GM18909 (cell line): Measurements from ENCODE around the gene SGMS1.
A peak's percentile ranks its signal among the peaks of the same experiment; 100 is the strongest.
"Not testable (repeated sequence)": the region's sequence is repeated elsewhere in the genome, so short reads cannot be mapped to it uniquely, and the experiment has no call there.

Source experiments
- ATAC-seq: cut with Tn5 transposase; IDR thresholded peaks from one replicate; pipeline ENCODE4 v1.9.1; 2021; ENCODE audit warnings: mild to moderate bottlenecking; ENCODE audit not compliant: unreplicated experiment, poor library complexity

SGMS1 gene

DNA sequence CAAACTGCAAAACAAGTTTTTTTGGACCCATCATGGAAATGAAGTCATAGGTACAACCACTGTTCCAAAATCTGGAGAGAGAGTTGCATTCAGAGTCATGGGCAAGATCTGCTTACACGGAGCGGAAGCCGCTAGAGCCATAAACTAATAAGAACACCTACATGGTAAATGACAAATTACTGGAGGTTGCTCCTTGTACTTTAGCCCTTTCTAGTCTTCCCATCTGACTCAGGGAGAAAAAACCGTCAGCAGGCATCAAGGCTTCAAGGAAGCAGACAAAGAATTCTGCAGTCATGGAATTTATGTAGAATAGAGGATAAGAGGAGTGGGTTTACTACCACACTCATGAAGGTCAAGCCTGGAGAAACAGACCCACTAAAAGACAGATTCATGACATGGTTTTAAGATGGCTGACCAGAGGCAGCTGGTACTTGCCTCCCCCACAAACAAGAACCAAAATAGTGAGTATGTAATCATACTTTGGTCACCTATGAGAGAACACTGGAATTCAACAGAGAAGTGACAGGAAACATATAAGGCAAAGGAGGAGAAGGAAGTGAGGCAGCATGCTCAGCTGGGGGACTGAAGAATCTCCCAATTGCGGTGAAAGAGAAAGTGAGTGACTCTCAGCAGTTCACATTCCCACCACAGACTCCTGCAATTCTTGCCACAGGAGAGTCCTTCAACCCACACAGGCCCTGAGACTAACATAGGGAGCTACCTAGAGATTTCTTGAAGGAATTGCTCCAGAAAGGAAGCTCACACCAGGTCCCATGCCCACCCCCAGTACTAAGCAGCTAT lies 330.0 kb downstream of the SGMS1 start:
- ATAC-seq, result no peak

DNA sequence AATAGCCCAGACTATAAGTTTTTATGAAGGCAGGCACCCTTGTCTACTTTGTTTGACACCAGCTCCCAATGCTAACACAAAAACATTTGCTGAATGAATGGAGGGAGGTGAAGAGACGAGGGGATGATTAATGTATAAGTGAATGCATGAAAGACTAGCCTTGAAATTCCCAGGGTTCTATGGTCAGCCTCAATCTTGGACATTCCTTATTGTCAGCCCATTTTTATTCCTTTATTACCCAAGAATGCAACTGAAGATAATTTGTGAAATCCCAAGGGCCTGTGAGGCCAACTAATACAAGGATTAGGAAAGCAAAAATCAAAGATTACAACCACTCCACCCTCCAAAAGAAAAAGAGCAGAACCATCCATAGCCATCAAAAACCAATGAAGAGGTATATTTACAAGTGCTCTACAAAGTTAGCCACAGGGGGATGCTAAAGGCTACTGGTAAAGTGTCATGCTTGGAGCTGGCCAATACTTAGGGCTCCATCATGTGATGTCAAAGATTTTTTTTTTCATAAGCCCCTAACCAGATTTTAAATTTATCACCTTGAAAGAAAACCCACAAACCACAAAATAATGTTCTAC lies 332.4 kb downstream of the SGMS1 start:
- ATAC-seq, result no peak

DNA sequence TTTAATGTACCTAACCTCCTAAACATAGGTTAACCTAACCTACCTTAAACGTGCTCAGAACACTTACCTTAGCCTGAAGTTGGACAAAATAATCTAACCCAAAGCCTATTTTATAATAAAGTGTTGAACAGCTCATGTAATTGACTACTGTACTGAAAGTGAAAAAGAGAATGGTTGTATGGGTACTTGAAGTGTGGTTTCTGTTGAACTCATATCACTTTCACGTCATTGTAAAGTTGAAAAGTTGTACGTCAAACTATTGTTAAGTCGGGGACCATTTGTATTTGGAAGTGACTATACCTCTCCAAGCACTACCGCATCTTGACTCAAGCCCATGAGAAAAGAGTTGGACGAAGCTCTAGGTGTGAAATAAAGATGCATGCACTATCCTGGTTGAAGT lies 334.6 kb downstream of the SGMS1 start:
- no peak for ATAC-seq

DNA sequence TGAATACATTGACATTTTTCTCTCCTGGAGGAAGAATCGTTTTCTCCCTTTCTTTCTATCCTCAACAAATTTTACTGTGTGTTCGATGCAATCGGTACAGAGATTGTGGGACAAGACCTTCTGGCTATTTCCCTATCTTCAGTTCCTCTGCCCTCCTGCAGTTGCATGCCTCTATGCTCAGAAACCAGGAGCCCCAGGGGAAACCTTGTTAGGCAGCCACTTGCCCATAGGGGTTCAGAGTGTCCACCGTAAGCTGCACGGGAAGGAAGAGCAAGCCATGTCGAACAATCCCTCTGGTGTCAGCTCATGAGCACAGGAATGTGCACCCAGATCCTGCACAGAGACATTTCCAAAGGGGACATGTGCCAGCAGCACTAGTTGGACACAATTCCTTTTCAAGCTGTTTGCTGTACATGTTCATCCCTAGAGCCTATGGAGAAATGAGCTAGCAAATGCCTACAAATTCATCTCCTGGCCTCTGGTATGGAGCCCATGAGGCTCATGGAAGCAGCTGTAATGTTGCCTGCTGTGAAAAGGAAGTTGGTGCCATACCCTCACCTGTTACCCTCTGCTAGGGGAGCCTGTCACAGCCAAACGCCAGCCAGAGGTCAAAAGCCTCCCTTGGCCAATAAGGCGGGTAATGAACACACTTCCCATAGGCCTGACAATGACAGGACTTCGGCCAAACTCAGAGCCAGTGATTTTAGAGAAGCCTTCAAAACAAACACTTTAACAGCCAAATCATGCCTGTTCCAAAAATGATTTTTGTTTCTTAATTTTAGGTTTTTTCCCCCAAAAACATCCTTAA lies 336.6 kb downstream of the SGMS1 start:
- ATAC-seq, result no peak

DNA sequence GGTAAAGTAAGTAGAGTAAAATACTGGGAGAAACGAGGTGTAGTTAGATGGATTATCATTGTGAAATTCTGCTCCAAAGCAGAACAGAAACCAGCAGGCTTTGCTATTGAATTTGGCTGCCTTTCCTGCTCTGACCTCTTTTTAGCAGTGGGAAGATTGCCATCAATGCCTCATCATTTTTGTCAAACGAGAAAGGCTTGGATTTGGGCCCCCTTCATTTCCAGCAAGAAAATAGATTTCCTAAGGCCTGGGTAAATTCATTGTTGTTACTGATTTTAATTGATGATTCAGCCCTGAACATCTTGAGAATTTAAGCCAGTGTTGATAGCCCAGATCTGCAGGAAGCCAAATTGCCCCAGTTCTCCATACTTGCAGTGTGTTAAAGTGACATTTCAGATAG lies 337.2 kb downstream of the SGMS1 start:
- ATAC-seq, result no peak

DNA sequence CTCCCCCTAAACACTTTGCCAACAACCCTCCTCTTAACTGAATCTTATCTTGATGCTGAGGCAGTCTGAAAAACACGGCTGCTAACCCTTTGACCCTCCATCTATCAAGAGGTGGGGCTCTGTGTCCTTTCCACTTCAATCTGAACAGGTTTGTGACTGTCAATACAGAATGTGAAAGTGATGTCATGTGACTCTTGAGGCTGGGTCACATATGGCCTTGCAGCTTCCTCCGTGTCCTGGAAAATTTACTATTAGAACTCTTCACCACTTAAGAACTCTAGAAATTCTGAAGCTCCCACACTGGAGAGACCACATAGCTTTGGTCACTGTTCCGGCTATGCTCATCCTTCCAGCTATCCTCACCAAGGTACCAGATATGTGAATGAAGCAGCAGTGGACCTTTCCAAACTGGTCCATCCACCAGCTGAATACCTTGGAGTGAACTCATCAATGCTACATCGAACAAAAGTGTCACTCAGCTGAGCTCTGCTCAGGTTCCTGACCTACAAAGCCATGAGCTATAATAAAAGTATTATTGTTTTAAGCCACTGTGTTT lies 341.7 kb downstream of the SGMS1 start:
- no peak for ATAC-seq

DNA sequence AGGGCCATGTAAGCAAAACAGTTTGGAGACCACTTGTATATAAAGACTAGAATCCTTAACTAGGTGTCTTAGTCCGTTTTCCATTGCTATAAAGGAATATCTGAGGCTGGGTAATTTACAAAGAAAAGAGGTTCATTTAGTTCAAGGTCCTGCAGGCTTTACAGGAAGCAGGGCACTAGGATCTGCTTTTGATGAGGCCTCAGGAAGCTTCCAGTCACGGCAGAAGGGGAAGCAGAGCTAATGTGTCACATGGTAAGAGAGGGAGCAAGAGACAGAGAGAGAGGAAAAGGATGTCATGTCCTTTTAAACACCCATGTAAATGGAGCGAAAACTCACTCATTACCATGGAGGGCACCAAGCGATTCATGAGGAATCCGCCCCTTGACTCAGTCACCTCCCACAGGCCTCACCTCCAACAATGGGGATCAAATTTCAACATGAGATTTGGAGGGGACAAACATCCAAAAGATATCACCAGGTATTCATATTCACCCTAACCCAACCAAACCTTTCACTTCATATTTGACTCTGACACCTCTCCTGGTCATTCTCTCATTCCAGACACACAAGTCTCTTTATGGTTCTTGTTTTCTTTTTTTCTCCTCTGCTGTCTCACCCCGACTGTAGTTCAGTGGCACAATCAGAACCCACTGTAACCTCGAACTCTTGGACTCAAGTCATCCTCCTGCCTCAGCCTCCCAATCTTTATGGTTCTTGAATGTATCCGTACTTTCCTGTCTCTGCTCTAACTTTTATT lies 342.4 kb downstream of the SGMS1 start:
- no peak for ATAC-seq

DNA sequence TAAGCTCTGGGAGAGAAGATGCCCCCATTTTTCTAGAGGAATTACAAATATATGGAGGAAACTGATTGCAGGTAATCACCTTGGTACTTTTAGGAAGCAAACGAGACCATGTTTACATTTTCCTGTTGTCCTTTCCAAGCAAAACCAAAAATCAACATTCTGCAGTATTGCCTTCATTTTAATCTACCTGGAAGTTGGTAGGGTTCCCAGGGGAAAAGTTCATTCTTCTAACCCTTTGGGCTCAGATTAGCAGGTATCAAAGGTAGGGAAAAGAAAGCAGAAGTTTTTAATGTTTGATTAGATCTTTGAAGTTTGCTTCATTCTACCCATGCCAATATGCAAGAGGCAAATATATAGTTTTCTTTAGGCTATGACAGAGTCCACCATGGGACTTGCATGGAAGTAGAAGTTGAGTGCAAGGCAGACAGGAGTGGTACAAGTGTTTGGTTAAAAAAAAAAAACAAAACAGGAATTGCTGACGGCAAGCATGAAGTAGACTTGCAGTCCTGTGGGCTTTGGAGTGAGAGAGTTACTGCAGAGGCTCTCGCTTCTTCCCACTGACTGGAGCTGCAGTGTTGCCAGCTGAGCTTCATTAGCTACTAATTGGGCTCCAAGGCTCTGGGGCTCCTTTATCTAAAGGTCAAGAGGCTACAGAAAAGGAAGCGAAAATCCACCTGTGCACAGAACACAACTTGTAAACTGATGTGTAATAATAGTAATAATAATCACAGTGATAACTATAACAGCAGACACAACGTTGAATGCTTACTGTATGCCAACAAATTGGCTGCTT lies 343.5 kb downstream of the SGMS1 start:
- ATAC-seq, result no peak

DNA sequence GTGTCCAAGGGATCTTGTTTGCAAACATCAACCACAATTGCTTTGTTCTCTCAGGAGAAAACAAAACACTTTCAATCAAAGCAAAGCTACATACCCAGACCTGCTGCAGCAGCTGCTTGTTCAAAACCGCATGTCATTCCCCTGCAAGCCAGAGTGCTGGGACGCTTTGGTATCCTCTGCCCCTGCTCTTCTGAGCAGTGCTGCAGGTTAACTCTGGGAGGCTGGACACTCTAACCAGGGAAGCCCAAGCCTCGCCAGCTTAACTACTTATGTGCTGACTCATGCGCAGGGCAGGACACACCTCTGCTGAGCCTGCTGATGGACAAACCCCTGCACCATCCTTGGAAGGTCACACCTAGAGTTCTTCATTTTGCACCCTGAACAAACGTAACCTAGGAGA lies 344.3 kb downstream of the SGMS1 start:
- ATAC-seq, result no peak

DNA sequence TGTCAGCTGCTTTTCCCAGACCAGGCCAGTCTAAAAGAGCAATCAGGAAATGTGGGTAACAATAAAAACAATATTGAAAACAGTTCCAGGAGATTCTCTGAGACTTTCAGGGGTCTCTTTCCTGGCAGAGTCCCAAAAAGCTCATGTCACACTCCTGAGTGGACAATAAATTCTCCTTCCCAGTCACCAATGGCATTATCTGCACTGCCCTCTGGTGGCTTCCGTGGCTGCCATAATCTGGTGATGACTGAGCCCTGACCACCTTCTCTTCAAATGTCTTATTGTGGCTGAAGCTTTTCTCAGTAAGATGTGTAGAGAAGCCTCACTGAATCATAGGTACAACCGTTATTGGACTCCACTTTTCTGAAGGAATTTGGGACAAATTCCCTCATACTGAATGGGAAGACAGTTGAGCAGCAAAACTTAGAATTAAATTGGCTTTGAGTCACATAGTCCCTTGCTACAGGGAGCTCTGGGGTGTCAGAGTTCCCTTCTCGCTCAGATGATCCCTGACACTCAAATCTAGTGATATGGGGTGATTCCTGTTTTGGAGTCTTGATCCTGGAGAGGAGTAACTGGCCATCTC lies 348.0 kb downstream of the SGMS1 start:
- peak; percentile 69 for ATAC-seq

DNA sequence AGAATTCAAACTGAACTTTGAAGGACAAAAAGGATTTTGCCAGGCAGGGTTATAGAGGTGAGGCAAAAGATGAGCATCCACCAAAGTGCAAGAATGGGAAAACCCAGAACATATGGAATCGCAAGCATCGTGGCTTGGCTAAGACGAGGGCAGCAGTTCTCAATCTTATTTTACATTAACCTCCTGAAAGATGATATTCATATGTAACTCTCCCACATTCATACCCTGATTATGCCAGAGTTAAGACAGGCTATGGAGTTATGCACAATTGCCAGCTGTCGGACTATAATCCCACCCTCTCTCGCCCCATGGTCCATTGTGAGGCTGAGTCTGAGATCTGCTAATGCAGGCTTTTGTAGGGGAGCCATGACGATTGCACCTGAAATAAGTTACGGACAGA lies 351.2 kb downstream of the SGMS1 start:
- ATAC-seq, result no peak

DNA sequence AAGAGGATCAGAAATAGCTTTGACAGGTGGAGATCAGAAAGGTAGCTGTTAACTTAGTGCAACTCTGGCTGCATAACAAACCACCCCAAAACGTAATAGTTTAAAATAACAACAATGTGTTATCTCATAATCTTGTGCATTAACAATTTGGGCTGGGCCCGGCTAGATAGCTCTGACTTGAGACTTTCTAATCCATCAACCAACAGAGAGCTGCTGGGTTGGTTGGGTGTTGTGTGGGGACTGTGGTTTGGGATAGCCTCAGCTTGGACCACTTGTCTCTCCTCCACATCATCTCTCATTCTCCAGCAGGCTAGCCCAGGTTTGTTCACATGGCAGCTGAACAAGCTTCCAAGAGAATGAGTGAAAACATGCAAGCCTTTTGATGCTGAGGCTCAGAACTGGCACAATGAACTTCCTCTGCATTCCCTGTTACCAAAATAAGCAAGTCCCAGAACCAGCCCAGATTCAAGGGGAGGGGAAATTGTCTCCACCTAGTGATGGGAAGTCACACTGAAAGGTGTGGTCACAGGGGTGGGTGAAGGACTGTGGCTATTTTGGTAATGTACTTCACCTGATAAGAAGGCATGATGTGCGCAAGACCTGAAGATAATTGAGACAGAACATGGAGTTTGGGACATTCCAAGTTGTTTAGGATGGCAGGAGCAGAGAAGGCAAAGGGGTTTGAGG lies 352.0 kb downstream of the SGMS1 start:
- no peak for ATAC-seq

DNA sequence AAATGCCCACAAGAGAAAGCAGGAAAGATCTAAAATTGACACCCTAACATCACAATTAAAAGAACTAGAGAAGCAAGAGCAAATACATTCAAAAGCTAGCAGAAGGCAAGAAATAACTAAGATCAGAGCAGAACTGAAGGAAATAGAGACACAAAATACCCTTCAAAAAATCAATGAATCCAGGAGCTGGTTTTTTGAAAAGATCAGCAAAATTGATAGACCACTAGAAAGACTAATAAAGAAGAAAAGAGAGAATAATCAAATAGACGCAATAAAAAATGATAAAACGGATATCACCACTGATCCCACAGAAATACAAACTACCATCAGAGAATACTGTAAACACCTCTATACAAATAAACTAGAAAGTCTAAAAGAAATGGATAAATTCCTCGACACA lies 355.9 kb downstream of the SGMS1 start:
- not testable (repeated sequence) for ATAC-seq

DNA sequence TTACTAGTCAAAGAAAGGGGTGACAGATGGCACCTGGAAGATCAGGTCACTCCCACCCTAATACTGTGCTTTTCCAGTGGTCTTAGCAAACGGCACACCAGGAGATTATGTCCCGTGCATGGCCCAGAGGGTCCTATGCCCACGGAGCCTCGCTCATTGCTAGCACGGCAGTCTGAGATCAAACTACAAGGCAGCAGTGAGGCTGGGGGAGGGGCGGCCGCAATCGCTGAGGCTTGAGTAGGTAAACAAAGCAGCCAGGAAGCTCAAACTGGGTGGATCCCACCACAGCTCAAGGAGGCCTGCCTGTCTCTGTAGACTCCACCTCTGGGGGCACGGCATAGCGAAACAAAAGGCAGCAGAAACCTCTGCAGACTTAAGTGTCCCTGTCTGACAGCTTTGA lies 361.1 kb downstream of the SGMS1 start:
- ATAC-seq, result not testable (repeated sequence)

DNA sequence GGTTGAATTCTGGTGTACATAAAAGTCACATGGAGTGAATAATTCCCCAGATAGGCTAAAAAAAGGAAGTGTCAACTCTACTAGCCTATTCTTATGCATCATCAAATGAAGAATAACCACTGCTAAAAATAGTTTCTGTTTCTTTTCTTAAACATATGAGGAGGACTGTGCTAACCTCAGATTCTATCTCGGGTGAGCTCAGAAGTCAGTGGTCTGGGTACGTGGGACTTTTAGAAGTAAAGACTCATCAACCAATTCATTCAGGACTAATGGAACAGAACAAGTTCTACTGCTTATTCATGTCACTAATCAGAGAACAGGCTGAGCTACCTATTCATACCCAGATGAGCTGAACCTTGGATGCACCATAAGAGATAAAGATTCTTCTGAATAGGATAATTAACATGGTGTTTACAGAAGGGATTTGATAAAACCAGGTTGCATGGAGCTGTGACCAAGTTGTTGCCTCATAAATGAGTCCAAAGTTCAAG lies 362.9 kb downstream of the SGMS1 start:
- peak; percentile 99 for ATAC-seq
